Bronchial epithelial cell (primary cell): ENCODE data around the gene SLAMF6. TPM values are rescaled to one million over a fixed set of nuclear protein-coding genes. Genes with fewer than 3 reads are reported as not detected.

ENCODE experiments used
- DNase-seq: peaks from one replicate; pipeline ENCODE4 v3.0.0-alpha.2; 2010; ENCODE audit warnings: low read depth
- FAIRE-seq: peaks from 2 replicates; lab custom pipeline; 2011; peaks lifted over from hg19 to GRCh38; lab: Jason Lieb, UNC
- H3K27me3 ChIP-seq: 2 replicates; pipeline ENCODE4 v1.5.1; 2011; ENCODE audit warnings: low read length; ENCODE audit not compliant: control insufficient read depth, insufficient read depth
- H3K36me3 ChIP-seq: 2 replicates; pipeline ENCODE4 v1.5.1; 2011; ENCODE audit warnings: low read length; ENCODE audit not compliant: control insufficient read depth, insufficient read depth
- H3K4me3 ChIP-seq: 2 replicates; pipeline ENCODE4 v1.5.1; 2011; ENCODE audit warnings: mild to moderate bottlenecking, low read depth, low read length, control low read depth
- CTCF ChIP-seq: IDR thresholded peaks from 2 replicates; pipeline ENCODE4 v1.5.1; 2011; ENCODE audit warnings: mild to moderate bottlenecking, moderate library complexity, low read length, control low read depth, inconsistent platforms; ENCODE audit not compliant: insufficient read depth, severe bottlenecking
- total RNA-seq: library from RNA; depleted of rRNA; stranded (reverse); fragments of >200 nt; gene quantifications from 2 replicates; pipeline ENCODE4 v1.2.1, GENCODE V29; 2014

Gene SLAMF6
- total RNA-seq, 1 donor from 2014 or later, result not detected

GRCh38 chr1:160446945-160447600 lies 76.0 kb downstream of the SLAMF6 start:
- FAIRE-seq (no peak), DNase-seq (no peak)
- H3K36me3 ChIP-seq, result no peaks in the 10 kb centered on the region
- no peak overlapping the region for H3K4me3 ChIP-seq
- no peak for TF ChIP-seq CTCF
- H3K27me3 ChIP-seq, result no peaks in the 10 kb centered on the region

- FAIRE-seq, result no peak
Observed at GRCh38 chr1:160439718-160440117, 83.3 kb downstream of the SLAMF6 start.

GRCh38 chr1:160438935-160439334 lies 84.1 kb downstream of the SLAMF6 start:
- no peak overlapping the region for H3K4me3 ChIP-seq
- no peaks in the 10 kb centered on the region for H3K36me3 ChIP-seq
- no peak for FAIRE-seq
- TF ChIP-seq CTCF, result no peak
- DNase-seq, result no peak
- no peaks in the 10 kb centered on the region for H3K27me3 ChIP-seq

More at GRCh38 chr1:160439718-160440117, 83.3 kb downstream of the SLAMF6 start:
- no peak for DNase-seq
- Histone ChIP-seq H3K4me3 (no peak overlapping the region), H3K27me3 (no peaks in the 10 kb centered on the region), H3K36me3 (no peaks in the 10 kb centered on the region)
- TF ChIP-seq CTCF, result no peak

- no peak overlapping the region for H3K4me3 ChIP-seq
- no peaks in the 10 kb centered on the region for H3K27me3 ChIP-seq
- no peak for FAIRE-seq
- DNase-seq, result no peak
- TF ChIP-seq CTCF, result no peak
- no peaks in the 10 kb centered on the region for H3K36me3 ChIP-seq
Observed at GRCh38 chr1:160438317-160438918, 84.6 kb downstream of the SLAMF6 start.

- no peak for FAIRE-seq
- DNase-seq, result no peak
- no peak for TF ChIP-seq CTCF
- Histone ChIP-seq H3K27me3 (no peaks in the 10 kb centered on the region), H3K36me3 (no peaks in the 10 kb centered on the region), H3K4me3 (no peak overlapping the region)
Observed at GRCh38 chr1:160437432-160438316, 85.4 kb downstream of the SLAMF6 start.
